Measurements from ENCODE around the gene SULT2A1. TPM values are rescaled to one million over a fixed set of nuclear protein-coding genes. Genes with fewer than 3 reads are reported as not detected.

The SULT2A1 gene
- total RNA-seq, 8 experiments from 2014 or later = 0.19 TPM; not detected in 7

DNA sequence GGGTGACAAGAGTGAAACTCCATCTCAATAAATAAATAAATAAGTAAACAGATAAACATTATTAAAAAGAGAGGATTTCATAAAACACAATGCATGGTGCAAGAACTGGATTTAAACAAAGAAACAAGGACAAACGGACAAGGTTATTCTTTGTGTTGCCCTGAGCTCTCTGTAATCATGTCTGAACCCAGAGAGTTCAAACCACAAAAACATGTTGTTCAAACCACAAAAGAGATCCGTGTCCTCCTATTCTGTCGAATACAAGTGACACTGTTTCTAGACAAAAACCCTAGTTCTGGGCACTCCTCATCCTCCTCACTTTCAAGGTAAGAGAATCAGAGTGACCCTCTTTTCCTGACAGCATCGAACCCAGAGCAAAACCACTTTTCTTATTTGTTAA lies 31.7 kb downstream of the SULT2A1 start:
- Histone ChIP-seq H3K4me1 (replicated peaks in 1 of 2) (no peaks in the 10 kb centered on the region), H3K27ac (no peak overlapping the region), H3K4me3 (no peak overlapping the region)
- in situ Hi-C loops (cut with MboI; ENCODE audit: low pct_unique_long_range_greater_than_20kb in 2 of 9, low sequenced_read_pairs in 9 of 9, unreplicated experiment in 9 of 9) = no loop called here
- no peak for ATAC-seq (replicated peaks in 6 of 8)
- WGBS, 10 experiments = 0 to 100% (median 81%) methylated on average over 1 to 4 of the region's 4 CpGs

DNA sequence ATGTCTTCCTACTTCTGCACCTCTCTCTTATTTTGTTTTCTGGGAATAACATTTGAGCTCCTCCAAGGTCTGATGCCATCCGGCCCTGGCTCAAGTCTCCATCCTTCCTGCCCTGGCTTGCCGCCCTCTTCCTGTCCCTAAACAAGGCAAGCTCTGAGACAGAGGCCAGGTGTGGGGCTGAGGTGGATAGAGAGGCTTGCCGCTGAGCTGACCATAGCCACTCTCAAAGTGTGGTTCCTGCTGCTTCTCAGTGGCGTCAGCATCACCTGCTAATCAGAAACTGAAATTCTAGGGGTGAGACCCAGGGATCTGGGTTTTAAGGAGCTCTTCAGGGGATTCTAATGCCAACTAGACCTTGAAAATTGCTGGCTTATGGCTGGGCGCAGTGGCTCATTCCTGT lies 33.1 kb downstream of the SULT2A1 start:
- in situ Hi-C loops (cut with MboI; ENCODE audit: low pct_unique_long_range_greater_than_20kb in 2 of 9, low sequenced_read_pairs in 9 of 9, unreplicated experiment in 9 of 9) = no loop called here
- Histone ChIP-seq H3K4me3 (no peak overlapping the region), H3K27ac (no peak overlapping the region), H3K4me1 (replicated peaks in 1 of 2) (no peaks in the 10 kb centered on the region)
- no peak for ATAC-seq (replicated peaks in 6 of 8)
- 29 to 94% (median 75%) methylated on average over 1 to 3 of the region's 5 CpGs; no CpG with 5 or more reads in 3 of the 10 experiments for WGBS, 10 experiments

DNA sequence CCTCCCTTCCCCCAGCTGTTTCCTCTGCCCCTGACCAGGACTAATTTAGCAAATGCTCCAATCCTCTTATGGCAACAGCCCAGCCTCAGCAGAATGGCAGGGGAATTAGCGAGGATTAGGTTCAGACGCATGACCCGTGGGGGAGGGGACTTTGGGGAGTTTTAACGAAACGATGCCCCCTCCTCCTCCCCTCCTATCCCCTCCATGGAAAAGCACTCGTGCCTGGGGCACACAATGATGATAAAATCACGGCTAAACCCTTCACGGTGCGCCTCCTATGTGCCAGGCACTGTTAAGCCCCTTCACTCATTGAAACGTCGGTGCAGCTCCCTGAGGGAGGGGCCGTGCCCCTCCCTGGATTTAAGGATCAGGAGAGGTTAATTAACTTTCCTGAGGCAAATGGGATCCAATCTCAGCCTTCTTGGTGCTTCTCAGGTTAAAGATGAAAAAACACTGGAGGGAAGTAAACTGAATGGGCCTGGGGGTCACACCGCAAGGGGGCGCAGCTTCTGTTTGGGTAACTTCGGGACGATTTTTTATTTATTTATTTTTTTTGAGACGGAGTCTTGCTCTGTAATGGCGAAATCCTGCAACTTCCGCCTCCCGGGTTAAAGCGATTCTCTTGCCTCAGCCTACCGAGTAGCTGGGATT lies 37.2 kb downstream of the SULT2A1 start:
- no peaks in the 10 kb centered on the region for H3K4me1 ChIP-seq (replicated peaks in 1 of 2)
- WGBS, 10 experiments = 0 to 33% (median 5%) methylated on average over 3 to 13 of the region's 22 CpGs; no CpG with 5 or more reads in 2 of the 10 experiments
- no peak overlapping the region for H3K27ac ChIP-seq
- H3K4me3 ChIP-seq = no peak overlapping the region
- in situ Hi-C loops (cut with MboI; ENCODE audit: low pct_unique_long_range_greater_than_20kb in 2 of 9, low sequenced_read_pairs in 9 of 9, unreplicated experiment in 9 of 9) = no loop called here
- no peak for ATAC-seq (replicated peaks in 6 of 8)

DNA sequence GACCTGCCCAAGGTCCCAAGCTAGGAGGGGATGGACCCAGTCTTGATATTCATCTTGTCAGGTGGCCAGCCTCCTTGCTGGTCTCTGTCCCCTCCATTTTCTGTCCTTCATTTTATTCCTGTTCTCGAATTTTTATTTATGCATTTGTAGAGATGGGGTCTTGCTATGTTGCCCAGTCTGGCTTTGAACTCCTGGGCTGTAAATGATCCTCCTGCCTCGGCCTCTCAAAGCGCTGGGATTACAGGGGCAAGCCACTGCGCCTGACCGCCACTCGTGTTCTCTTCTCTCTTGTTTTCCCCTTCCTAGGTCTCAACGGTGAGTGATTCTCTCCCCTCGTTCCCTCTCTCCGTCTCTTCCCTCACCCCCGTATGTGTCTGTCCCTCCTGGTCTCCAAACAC lies 37.7 kb downstream of the SULT2A1 start:
- H3K4me1 ChIP-seq (replicated peaks in 1 of 2) = no peaks in the 10 kb centered on the region
- H3K4me3 ChIP-seq = no peak overlapping the region
- ATAC-seq (replicated peaks in 6 of 8) = no peak
- in situ Hi-C loops (cut with MboI; ENCODE audit: low pct_unique_long_range_greater_than_20kb in 2 of 9, low sequenced_read_pairs in 9 of 9, unreplicated experiment in 9 of 9) = no loop called here
- no peak overlapping the region for H3K27ac ChIP-seq
- WGBS, 10 experiments = 0 to 100% (median 80%) methylated on average over 1 to 8 of the region's 10 CpGs; no CpG with 5 or more reads in 3 of the 10 experiments

DNA sequence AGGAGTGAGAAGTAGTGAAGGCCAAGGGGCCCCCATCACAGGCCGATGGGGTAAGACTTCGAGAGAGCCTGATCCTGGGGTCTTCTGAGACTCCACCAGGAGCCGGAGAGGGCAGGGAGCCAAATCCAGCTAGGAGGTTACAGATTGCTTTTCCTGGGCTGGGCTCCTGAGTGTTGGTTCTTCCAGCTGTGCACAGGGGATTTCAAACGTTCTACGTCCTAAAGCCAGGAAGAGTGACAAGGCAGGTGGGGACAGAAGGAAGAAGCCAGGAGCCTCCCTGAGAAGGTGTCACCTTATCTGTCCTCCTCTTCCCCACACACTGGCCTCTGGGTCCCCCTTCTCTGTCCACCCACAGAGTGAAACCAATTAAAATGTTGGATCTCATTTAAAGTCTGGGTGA lies 43.2 kb downstream of the SULT2A1 start:
- in situ Hi-C loops (cut with MboI; ENCODE audit: low pct_unique_long_range_greater_than_20kb in 2 of 9, low sequenced_read_pairs in 9 of 9, unreplicated experiment in 9 of 9) = no loop called here

DNA sequence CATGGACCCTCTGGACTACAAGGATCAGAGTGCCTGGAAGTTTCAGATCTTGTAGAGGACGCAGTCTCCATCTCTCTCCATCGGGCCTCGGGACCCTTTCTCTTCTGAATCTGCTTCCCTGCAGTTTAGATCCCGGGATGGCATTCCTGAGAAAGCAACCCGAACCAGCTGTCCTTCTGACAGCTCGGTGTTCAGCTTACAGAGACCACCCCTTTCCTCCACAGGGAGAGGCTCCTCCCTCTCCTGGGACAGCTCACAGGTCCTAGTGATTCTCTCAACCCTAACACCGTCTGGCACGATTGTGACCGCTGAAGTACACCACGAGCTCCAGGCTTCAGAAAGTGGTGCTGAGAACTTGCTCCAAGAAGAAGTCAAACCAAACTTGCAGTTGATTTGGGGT lies 46.2 kb downstream of the SULT2A1 start:
- Histone ChIP-seq H3K27ac (no peak overlapping the region), H3K4me3 (no peak overlapping the region), H3K4me1 (replicated peaks in 1 of 2) (no peaks in the 10 kb centered on the region)
- WGBS, 10 experiments = 7 to 60% (median 50%) methylated on average over 1 to 7 of the region's 10 CpGs; no CpG with 5 or more reads in 7 of the 10 experiments
- in situ Hi-C loops (cut with MboI; ENCODE audit: low pct_unique_long_range_greater_than_20kb in 2 of 9, low sequenced_read_pairs in 9 of 9, unreplicated experiment in 9 of 9) = no loop called here
- ATAC-seq (replicated peaks in 6 of 8) = peak in 3 of 8 experiments; percentile 34 to 58 (median 47)

More for the DNA sequence above, 43.2 kb downstream of the SULT2A1 start:
- ATAC-seq (replicated peaks in 6 of 8) = no peak
- no peak overlapping the region for H3K4me3 ChIP-seq
- no peak overlapping the region for H3K27ac ChIP-seq
- 23 to 100% (median 81%) methylated on average over 1 to 4 of the region's 5 CpGs; no CpG with 5 or more reads in 2 of the 10 experiments for WGBS, 10 experiments
- H3K4me1 ChIP-seq (replicated peaks in 1 of 2) = no peaks in the 10 kb centered on the region

DNA sequence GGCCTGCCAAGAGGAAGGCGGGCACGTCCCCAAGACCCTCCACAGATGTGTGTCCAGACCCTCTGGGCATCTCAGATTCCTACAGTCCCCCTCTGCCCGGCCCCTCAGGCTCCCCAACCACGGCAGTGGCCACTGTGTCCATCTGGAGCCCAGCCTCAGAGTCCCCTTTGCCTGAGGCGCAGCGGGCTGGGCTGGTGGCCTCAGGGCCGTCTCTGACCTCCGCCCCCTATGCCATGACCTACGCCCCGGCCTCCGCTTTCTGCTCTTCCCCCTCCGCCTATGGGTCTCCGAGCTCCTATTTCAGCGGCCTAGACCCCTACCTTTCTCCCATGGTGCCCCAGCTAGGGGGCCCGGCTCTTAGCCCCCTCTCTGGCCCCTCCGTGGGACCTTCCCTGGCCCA lies 46.7 kb downstream of the SULT2A1 start:
- 20% methylated on average over 1 of the region's 16 CpGs; no CpG with 5 or more reads in 9 of the 10 experiments for WGBS, 10 experiments
- Histone ChIP-seq H3K27ac (no peak overlapping the region), H3K4me3 (no peak overlapping the region), H3K4me1 (replicated peaks in 1 of 2) (no peaks in the 10 kb centered on the region)
- ATAC-seq (replicated peaks in 6 of 8) = no peak
- in situ Hi-C loops (cut with MboI; ENCODE audit: low pct_unique_long_range_greater_than_20kb in 2 of 9, low sequenced_read_pairs in 9 of 9, unreplicated experiment in 9 of 9) = no loop called here

DNA sequence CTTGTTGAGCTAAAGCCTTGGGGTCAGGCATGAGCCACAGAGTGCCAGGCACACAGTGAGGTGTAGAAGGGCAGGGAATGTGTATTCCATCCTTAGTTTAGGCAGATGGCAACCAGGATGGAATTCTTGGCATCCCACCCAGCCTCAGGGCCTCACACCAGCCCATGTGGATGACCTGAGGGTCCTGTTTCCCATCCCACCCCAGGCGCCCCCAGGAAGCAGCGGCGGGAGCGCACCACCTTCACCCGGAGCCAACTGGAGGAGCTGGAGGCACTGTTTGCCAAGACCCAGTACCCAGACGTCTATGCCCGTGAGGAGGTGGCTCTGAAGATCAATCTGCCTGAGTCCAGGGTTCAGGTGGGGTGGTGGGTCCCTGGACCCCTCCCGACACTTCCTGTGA lies 50.1 kb downstream of the SULT2A1 start:
- ATAC-seq (replicated peaks in 6 of 8) = no peak
- Histone ChIP-seq H3K4me3 (no peak overlapping the region), H3K27ac (no peak overlapping the region), H3K4me1 (replicated peaks in 1 of 2) (no peaks in the 10 kb centered on the region)
- in situ Hi-C loops (cut with MboI; ENCODE audit: low pct_unique_long_range_greater_than_20kb in 2 of 9, low sequenced_read_pairs in 9 of 9, unreplicated experiment in 9 of 9) = no loop called here
- 20 to 83% (median 75%) methylated on average over 1 to 5 of the region's 8 CpGs; no CpG with 5 or more reads in 6 of the 10 experiments for WGBS, 10 experiments

DNA sequence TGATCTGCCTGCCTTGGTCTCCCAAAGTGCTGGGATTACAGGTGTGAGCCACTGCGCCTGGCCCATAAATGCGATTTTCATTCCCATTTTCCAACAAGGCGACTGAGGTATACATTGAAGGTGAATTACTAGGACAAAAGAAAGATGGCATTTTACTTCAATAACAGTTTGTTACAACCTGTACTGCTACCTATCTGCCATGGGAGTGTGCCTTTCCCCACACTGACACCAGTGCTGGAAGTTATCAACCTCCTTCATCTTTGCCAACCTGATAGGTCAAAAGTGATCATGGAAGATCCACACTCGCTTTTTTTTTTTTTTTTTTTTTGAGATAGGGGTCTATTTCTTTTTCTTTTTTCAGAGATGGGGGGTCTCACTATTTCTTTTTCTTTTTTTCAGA lies 53.4 kb downstream of the SULT2A1 start:
- 14 to 100% (median 91%) methylated on average over 1 to 4 of the region's 4 CpGs; no CpG with 5 or more reads in 1 of the 10 experiments for WGBS, 10 experiments
- H3K4me1 ChIP-seq (replicated peaks in 1 of 2) = no peaks in the 10 kb centered on the region
- H3K4me3 ChIP-seq = no peak overlapping the region
- no peak for ATAC-seq (replicated peaks in 6 of 8)
- in situ Hi-C loops (cut with MboI; ENCODE audit: low pct_unique_long_range_greater_than_20kb in 2 of 9, low sequenced_read_pairs in 9 of 9, unreplicated experiment in 9 of 9) = no loop called here
- H3K27ac ChIP-seq = no peak overlapping the region

DNA sequence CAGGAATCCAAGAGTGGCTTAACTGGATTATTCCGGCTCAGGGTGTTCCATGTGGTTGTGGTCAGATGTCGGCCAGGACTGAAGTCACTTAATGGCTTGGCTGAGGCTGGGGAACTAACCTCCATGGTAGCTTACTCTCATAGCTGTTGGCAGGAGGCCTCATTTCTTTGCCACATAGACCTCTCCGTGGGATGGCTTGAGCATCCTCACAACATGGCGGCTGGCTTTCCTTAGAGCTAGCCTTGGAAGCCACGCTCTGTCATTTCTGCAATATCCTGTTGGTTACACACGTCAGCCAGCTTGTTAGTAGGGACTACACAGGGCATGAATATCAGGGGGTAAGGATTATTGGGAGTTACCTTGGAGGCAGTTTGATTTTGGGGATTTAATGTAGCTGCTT lies 59.3 kb downstream of the SULT2A1 start:
- in situ Hi-C loops (cut with MboI; ENCODE audit: low pct_unique_long_range_greater_than_20kb in 2 of 9, low sequenced_read_pairs in 9 of 9, unreplicated experiment in 9 of 9) = no loop called here
- no peak overlapping the region for H3K4me3 ChIP-seq
- no peaks in the 10 kb centered on the region for H3K4me1 ChIP-seq (replicated peaks in 1 of 2)
- H3K27ac ChIP-seq = no peak overlapping the region
- 10 to 100% (median 66%) methylated on average over 1 to 3 of the region's 6 CpGs; no CpG with 5 or more reads in 2 of the 10 experiments for WGBS, 10 experiments
- no peak for ATAC-seq (replicated peaks in 6 of 8)

DNA sequence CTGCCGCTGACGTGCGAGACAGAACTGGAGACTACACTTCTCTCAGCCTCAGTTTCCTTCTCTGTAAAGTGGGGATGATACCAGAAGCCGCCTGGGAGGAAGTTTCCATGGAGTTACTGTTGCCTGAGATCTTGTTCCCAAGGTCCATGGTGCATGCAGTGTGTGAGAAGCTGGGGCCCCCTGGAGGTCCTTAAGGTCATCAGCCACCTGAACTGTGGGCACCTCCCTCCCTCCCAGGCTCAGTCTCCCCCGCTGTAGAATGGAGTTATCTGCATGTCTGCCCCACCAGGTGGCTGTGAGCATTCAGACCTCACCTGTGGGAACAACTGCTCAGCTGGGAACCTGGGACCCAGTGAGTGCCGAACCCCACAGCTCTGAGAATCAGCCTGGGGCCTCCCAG lies 61.7 kb downstream of the SULT2A1 start:
- in situ Hi-C loops (cut with MboI; ENCODE audit: low pct_unique_long_range_greater_than_20kb in 2 of 9, low sequenced_read_pairs in 9 of 9, unreplicated experiment in 9 of 9) = no loop called here
- no peak overlapping the region for H3K27ac ChIP-seq
- 83 to 100% (median 90%) methylated on average over 1 to 3 of the region's 6 CpGs; no CpG with 5 or more reads in 7 of the 10 experiments for WGBS, 10 experiments
- no peak overlapping the region for H3K4me3 ChIP-seq
- no peak for ATAC-seq (replicated peaks in 6 of 8)
- H3K4me1 ChIP-seq (replicated peaks in 1 of 2) = peaks cover 2 to 7% of the 10 kb centered on the region in 2 donors

DNA sequence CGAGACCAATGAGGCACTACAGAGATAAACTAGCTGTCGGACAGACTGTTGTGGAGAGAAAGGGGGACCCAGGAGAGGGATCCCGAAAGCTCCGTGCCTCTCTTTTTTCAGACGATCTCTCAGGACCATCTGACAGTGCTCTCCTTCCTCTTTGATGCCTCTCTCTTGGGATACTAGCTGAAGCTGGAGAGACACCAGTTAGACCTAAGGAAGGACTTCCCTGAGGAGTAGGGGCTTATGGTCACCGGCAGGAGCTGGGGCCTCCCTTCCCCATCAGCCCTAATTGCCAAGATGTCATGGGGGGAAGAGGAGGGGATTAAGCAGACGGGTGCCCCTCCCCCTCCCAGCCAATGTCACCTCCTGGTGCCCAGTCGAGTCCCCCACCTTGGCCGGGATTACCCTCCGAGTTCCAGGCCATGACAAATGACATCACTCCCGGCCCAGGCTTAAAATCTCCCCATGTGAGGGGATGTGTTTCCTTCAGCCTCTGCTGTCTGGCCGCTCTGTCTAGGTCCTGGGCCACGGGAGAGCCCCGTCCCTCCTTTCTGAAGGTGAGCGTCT lies 64.6 kb downstream of the SULT2A1 start, which contains the start of gene CRX:
CRX (plus strand) TSS at position 478 of the 561 bp plus-strand sequence. CDS start 12,507 bp downstream, outside the sequence.
- 35 to 100% (median 67%) methylated on average over 1 to 7 of the region's 15 CpGs; no CpG with 5 or more reads in 2 of the 10 experiments for WGBS, 10 experiments
- Histone ChIP-seq H3K27ac (no peak within 1 kb of the TSS), H3K4me1 (replicated peaks in 1 of 2) (peaks cover 2 to 8% of the 10 kb centered on the region in 2 donors), H3K4me3 (no peak within 1 kb of the TSS)
- in situ Hi-C loops (cut with MboI; ENCODE audit: low pct_unique_long_range_greater_than_20kb in 2 of 9, low sequenced_read_pairs in 9 of 9, unreplicated experiment in 9 of 9) = no loop called here
- no peak for ATAC-seq (replicated peaks in 6 of 8)
